HG03039 (cell line): ENCODE results near the gene XIRP2.

Experiments
- ATAC-seq: cut with Tn5 transposase; IDR thresholded peaks from one replicate; pipeline ENCODE4 v1.9.1; 2021; ENCODE audit warnings: mild to moderate bottlenecking, moderate library complexity; ENCODE audit not compliant: unreplicated experiment

Gene XIRP2

DNA sequence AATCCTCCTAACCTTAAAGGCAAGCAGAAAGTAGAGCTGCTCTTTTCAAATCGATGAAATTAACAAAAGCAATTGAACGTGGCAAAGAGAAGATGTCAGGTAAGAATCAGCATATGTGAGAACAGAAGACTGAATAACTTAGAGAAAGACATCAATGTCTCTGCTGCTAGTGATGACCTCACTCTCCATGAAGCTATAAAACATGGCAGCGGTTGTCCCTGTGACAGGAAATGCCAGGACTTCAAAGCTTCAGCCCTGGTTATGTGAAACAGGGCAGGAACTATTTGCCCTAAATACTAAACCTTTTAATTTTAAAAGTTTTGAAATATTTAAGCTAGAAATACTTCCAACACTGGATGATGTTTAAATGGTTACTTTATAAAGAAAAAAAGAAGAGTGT lies 383.7 kb downstream of the XIRP2 start:
- no peak for ATAC-seq

DNA sequence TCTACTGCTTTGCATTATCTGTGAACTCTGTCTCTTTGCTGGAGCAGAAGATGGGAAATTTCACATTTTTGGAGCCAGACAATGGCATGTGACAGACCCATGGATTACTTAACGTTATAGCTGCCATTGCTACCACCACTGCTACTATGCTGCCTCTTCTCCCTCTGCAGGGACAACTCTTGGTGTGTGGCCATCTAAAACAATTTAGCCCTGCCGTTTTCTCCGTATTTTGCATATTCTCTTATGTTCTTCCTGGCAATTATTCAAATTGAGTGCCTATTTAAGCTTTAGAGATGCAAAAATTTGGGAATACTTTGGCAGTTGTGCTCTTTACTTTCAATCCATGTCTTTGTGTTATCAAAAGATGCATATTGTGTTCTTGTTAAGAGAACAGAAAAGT lies 386.8 kb downstream of the XIRP2 start:
- ATAC-seq = no peak

DNA sequence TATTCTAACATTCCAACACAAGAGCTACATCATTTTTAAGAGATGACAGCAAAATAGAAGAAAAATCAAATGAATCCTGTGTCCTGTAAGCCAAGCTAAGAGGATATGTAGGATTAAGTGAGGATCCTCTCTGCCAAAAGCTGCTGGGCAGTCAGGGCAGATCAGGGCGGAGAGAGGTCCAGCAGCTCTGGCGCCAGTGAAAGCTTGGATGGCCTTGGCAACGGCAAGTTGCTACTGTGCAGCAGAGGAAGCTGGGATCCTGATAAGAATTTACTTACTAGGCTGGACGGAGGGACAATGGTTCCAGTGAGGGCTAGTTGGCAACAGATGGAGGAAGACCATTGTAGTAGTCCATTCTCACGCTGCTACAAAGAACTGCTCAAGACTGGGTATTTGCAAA lies 391.5 kb downstream of the XIRP2 start:
- ATAC-seq = no peak

DNA sequence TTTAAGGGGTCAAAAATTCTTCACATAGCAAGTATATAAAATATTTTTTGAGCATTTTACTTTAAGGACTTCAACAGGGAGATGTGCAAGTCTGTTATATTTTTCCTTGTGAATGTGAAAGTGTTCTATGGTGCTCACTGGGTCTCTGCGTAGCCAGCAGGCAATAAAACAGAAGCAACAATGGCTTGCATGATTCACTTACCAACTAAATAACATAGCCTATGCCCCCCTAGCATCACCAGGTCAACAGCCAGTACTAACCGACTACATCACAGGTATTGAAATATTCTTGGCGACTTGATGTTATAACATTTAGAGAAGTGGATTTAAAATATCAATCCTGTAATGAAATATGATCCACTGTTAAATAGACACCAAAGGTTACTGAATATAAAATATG lies 398.9 kb downstream of the XIRP2 start:
- no peak for ATAC-seq

GRCh38 chr2:167289651-167290410 lies 401.6 kb downstream of the XIRP2 start:
- no peak for ATAC-seq

DNA sequence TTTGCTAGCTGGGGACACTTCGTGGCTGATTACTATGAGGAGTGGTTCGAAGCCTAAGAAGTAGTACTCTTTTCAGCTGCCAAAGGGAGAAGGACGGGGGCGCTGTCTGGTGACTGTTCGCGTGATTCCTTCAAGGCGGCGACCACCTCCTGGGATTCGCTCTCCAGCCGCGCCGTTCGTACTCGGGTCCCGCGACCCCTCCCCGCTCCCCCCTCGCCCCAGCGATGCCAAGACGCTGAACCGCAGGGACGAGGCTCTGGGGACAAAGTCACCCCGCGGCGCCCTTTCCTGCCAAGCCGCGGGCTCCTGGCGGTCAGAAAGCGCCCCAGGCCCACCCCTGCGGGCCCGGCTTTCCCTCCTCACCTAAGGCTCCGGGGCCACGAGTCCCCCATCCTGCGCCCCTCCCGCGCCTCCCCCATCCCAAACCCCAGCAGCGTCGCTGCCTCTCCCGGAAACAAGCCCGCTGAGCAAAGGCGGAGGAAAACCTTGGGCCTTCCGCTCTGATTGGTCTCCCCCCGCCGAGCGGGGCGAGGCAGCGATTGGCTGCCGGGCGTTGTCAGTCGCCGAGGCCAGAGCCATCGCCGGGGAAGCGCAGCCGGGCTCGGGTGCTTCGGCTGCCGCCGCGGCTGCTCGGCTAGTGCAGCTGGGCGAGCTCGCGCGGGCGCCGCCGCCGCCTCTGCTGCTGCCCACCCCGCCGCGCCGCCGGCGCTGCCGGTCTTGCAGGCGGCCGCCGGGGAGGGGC lies 404.3 kb downstream of the XIRP2 start, which contains the start of gene B3GALT1:
Gene B3GALT1 (plus strand): TSS at position 572 of the 742 bp plus-strand sequence.
- ATAC-seq = peak; percentile 100

- ATAC-seq = peak; percentile 2
These were observed 405.0 kb downstream of the XIRP2 start for GRCh38 chr2:167293172-167293781.

- ATAC-seq = no peak
These were observed 405.9 kb downstream of the XIRP2 start for GRCh38 chr2:167293943-167294775.

DNA sequence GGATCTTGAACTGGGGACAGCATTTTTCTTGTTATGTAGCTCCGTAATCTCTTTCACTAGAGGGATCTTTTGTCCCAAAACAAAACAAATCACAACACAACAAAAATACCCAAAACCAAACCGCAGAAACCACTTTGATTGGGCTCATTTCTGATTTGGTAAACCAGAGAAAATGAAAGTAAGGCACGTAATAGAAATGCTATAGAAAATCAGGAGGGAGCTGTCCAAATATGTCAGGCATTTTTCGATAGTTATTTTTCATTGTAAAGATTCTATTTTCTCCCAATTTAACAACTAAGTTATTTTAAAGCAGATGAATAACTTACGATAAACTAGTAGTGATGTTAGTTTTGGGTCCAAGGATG lies 406.5 kb downstream of the XIRP2 start:
- no peak for ATAC-seq

- no peak for ATAC-seq
These were observed 409.0 kb downstream of the XIRP2 start for GRCh38 chr2:167297292-167297691.

- ATAC-seq = no peak
These were observed 409.7 kb downstream of the XIRP2 start for GRCh38 chr2:167298017-167298416.
